ENCODE results near the gene TPM1.

Gene TPM1

GRCh38 chr15:63010386-63010785 is 32.2 kb upstream of the TPM1 start:
- no peak for TF ChIP-seq CTCF (IDR thresholded peaks at IDR 0.05; ENCODE audit: low read length, missing control alignments)
- H3K4me3 ChIP-seq (replicated peaks; ENCODE audit: low read depth, low read length) = no peak overlapping the region
- DNase-seq (ENCODE audit: low read depth) = no peak

GRCh38 chr15:63010920-63011693 is 31.4 kb upstream of the TPM1 start:
- TF ChIP-seq CTCF (IDR thresholded peaks at IDR 0.05; ENCODE audit: low read length, missing control alignments) = no peak
- H3K4me3 ChIP-seq (replicated peaks; ENCODE audit: low read depth, low read length) = no peak overlapping the region
- DNase-seq (ENCODE audit: low read depth) = no peak

- DNase-seq (ENCODE audit: low read depth) = no peak
- H3K4me3 ChIP-seq (replicated peaks; ENCODE audit: low read depth, low read length) = no peak overlapping the region
- TF ChIP-seq CTCF (IDR thresholded peaks at IDR 0.05; ENCODE audit: low read length, missing control alignments) = no peak
These were observed 30.1 kb upstream of the TPM1 start for GRCh38 chr15:63012444-63012843.

GRCh38 chr15:63013052-63013808 is 29.3 kb upstream of the TPM1 start:
- peak; percentile 77 for DNase-seq (ENCODE audit: low read depth)
- no peak overlapping the region for H3K4me3 ChIP-seq (replicated peaks; ENCODE audit: low read depth, low read length)
- TF ChIP-seq CTCF (IDR thresholded peaks at IDR 0.05; ENCODE audit: low read length, missing control alignments) = no peak

- no peak for DNase-seq (ENCODE audit: low read depth)
- no peak for TF ChIP-seq CTCF (IDR thresholded peaks at IDR 0.05; ENCODE audit: low read length, missing control alignments)
- no peak overlapping the region for H3K4me3 ChIP-seq (replicated peaks; ENCODE audit: low read depth, low read length)
These were observed 28.0 kb upstream of the TPM1 start for GRCh38 chr15:63014578-63014977.

- peak; percentile 67 for DNase-seq (ENCODE audit: low read depth)
- no peak overlapping the region for H3K4me3 ChIP-seq (replicated peaks; ENCODE audit: low read depth, low read length)
- TF ChIP-seq CTCF (IDR thresholded peaks at IDR 0.05; ENCODE audit: low read length, missing control alignments) = no peak
These were observed 26.9 kb upstream of the TPM1 start for GRCh38 chr15:63015618-63016017.

Measured in fibroblast of pulmonary artery (primary cell).